ENCODE data around the gene MAMSTR. TPM values are rescaled to one million over a fixed set of nuclear protein-coding genes. Genes with fewer than 3 reads are reported as not detected.

MAMSTR gene
- total and polyA plus RNA-seq, 8 donors: 1.3 to 5.2 (median 4.5) TPM

- Histone ChIP-seq H3K4me1 (peaks cover 5 to 46% of the 10 kb centered on the region in 2 donors), H3K4me3 (no peak overlapping the region), H3K9me3 (peaks cover 0 to 23% of the 10 kb centered on the region in 2 donors), H3K36me3 (peaks cover 0 to 8% of the 10 kb centered on the region in 2 donors), H3K27me3 (no peaks in the 10 kb centered on the region), H3K27ac (peak overlapping the region; percentile 78 to 83)
- peak; percentile 10 for ATAC-seq
- intact Hi-C loops (cut with DNase I): no loop called here
- peak in 2 of 4 donors; percentile 70 to 85 for DNase-seq
- TF ChIP-seq CTCF (IDR thresholded peaks at IDR 0.05): no peak
Observed at GRCh38 chr19:48724796-48725753, 5.5 kb upstream of the MAMSTR start.

GRCh38 chr19:48722196-48722708, 2.7 kb upstream of the MAMSTR start:
- H3K27ac ChIP-seq: no peak overlapping the region
- no peak for TF ChIP-seq CTCF (IDR thresholded peaks at IDR 0.05)
- H3K4me1 ChIP-seq: peaks cover 5 to 50% of the 10 kb centered on the region in 2 donors
- H3K27me3 ChIP-seq: no peaks in the 10 kb centered on the region
- no peak overlapping the region for H3K4me3 ChIP-seq
- no peak for DNase-seq
- no peak for ATAC-seq
- intact Hi-C loops (cut with DNase I): no loop called here
- peaks cover 0 to 8% of the 10 kb centered on the region in 2 donors for H3K36me3 ChIP-seq
- peaks cover 0 to 23% of the 10 kb centered on the region in 2 donors for H3K9me3 ChIP-seq

GRCh38 chr19:48720613-48721296, 1.2 kb upstream of the MAMSTR start:
- intact Hi-C loops (cut with DNase I): no loop called here
- H3K4me3 ChIP-seq: peak overlapping the region; percentile 41
- H3K27ac ChIP-seq: peak overlapping the region; percentile 75
- H3K27me3 ChIP-seq: no peaks in the 10 kb centered on the region
- no peaks in the 10 kb centered on the region for H3K36me3 ChIP-seq
- ATAC-seq (peak; percentile 94), DNase-seq (peak; percentile 93 to 99 (median 99))
- H3K9me3 ChIP-seq: peaks cover 0 to 10% of the 10 kb centered on the region in 2 donors
- no peak for TF ChIP-seq CTCF (IDR thresholded peaks at IDR 0.05)
- peaks cover 7 to 44% of the 10 kb centered on the region in 2 donors for H3K4me1 ChIP-seq

GRCh38 chr19:48720251-48720612, 707 bp upstream of the MAMSTR start:
- intact Hi-C loops (cut with DNase I): no loop called here
- no peak for DNase-seq
- peaks cover 7 to 43% of the 10 kb centered on the region in 2 donors for H3K4me1 ChIP-seq
- no peak for ATAC-seq
- peaks cover 0 to 6% of the 10 kb centered on the region in 2 donors for H3K9me3 ChIP-seq
- no peak for TF ChIP-seq CTCF (IDR thresholded peaks at IDR 0.05)
- H3K36me3 ChIP-seq: no peaks in the 10 kb centered on the region
- H3K27me3 ChIP-seq: no peaks in the 10 kb centered on the region
- H3K4me3 ChIP-seq: no peak overlapping the region
- H3K27ac ChIP-seq: peak overlapping the region in 1 of 2 donors; percentile 75
